GM15510 (cell line): ENCODE data around the gene MKKS.
A peak's percentile ranks its signal among the peaks of the same experiment; 100 is the strongest.

Experiments
- POLR2A ChIP-seq: IDR thresholded peaks from 3 replicates; pipeline ENCODE4 v1.6.1; 2011; ENCODE audit warnings: borderline replicate concordance; ENCODE audit not compliant: insufficient read length; ENCODE audit errors: extremely low read depth

The MKKS gene

DNA sequence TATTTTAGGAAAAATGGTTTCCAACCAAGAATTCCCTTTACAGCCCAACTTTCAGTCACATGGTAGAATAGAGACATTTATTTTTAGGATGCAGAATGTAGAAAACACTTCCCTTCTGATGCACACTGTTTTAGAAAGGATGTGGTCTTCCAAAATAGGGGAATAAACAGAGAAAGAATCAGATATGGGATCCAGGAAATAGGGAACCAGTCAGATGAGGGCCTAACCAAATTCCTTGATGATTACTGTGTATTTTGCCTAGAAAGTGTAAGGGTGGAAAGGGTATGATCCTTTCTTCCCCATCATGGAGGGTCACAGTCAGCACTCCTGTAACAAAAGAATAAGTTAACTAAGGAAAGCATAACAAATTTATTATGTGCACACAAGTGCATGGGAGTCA is 28.5 kb upstream of the MKKS start:
- no peak for TF ChIP-seq POLR2A

DNA sequence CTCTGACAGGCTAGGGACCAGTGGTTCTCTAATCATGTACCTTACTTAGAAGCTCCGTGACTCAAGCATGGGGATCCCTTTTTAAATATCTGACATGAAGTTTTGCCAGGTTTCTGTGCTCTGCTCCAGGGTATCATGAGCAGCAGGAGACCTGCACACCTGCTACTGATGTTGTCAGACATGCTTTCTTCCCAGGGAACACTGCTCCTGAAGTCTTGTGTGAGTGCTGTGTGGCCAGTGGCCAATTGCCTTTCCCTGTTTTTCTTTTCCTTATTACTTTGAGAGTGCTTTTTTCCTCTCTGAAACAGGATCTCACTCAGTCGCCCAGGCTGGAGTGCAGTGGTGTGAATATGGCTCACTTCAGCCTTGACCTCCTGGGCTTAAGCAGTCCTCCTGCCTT is 27.5 kb upstream of the MKKS start:
- no peak for TF ChIP-seq POLR2A

DNA sequence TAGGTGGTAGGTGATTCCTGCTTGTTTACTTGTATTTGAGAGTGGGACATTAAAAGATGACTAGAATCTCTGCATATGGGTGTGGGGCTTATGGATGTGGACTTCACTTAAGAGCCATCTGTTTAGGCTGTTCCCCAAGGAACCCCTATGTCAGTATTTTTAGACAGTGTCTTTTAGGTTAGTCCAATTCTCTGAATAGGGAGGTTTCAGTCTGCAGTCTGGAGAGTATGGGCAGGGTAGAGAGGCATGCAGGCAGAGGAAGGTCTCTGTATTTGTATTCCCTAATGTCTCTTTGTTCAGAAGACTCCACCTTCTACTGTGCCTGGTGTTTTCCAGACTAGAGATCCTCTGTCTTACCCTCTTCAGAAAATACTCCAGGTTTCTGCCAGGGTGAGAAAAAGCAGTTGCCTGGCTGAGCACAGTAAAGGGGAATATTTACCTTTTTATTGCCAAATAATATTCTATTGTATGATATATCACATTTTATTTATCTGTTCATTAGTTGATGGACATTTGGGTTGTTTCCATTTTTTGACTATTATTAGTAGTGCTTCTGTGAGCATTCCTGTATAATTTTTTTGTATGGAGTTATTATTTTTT is 20.2 kb upstream of the MKKS start:
- no peak for TF ChIP-seq POLR2A

DNA sequence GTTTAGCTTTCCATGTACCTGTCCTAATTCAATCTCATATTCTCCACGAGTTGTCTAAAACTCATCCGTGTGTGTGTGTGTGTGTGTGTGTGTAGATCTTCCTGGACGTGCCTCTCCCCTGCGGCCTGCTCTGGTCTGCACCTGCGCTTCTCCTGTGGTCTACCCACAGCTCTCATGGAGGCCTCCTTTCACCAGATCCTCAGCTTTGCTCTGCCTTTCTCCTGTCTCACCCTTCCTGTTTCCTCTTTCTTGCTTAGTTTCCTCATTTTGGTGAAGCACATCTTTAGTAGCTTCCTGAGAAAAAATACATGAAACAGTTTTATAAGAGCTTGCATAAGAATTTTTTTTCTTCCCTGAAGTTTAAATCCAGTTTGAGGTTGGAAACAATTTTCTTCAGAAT is 19.2 kb upstream of the MKKS start:
- TF ChIP-seq POLR2A, result no peak

DNA sequence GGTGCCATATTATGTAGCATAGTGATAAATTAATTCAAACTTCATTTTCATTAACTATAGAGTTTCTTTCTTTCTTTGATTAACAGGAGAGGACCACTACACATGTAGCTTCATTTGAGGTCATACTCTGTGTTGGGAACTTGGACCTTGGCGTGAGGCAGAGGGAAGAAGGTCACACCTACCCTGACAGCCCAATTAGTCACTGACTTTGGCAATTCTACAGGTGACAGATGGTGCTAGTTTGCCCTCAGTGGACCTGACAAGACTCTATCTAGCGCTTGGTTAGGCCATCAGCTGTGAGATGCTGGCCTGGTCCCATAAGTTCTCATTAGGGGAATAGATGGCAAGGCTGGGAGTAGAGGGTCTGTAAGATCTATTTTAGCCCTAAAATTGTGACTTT is 15.2 kb upstream of the MKKS start:
- no peak for TF ChIP-seq POLR2A

DNA sequence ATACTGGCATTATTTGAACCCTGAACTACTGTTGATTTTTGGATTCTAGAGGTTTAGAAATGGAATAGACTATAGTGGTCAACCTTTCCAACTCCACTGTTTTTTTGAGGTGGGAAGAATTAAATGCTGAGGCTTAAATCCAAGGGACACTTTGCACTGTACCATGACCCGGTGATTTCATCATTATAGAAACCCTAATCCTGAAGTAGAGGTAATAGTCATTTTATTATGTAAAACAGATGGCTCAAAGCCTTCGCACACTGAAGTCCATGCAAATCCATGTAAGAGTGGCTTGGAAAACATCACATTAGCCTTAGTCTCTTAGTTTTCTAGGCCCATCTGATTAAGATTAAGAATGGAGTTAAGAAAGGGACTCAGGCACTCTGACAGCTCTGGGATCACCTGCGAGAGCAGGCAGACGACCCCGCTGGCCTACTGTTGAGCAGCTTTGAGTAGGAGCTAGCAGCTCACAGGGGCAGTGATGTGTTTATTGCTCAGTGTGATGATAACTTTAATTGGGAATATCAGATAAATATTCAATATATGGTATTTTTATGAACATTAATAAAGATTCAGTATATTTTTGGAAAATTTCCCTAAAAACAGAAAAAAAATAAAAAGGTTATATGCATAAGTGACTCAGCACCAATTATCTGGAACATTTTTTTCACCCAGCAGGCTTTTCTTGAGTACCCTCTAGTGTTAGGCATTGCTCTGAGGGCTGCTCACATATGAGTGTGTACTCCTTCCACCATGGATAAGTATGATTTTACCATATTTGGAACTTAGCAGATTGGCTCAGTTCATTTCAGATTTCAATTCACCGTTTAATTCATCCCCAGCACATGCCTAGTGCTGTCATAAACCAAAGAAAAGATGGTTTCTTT is 14.5 kb upstream of the MKKS start:
- no peak for TF ChIP-seq POLR2A

DNA sequence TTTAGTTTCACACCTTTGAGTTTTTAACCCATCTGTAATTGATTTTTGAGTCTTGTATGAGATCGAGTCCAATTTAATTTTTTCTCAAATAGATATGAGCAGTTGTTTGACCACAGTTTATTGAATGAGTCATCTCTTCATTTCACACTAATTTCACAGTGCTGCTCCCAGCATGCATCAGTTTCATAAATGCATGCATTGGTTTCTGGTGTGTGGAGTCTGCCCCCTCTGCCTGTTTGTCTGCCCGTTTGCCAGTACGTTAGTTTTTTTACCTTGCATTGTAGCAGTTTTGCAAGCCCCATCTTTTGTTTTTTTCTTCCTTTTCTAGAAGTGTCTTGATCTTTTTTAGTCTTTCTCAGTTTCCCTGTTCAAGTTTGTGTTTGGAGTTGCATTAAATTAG is 13.0 kb upstream of the MKKS start:
- no peak for TF ChIP-seq POLR2A

DNA sequence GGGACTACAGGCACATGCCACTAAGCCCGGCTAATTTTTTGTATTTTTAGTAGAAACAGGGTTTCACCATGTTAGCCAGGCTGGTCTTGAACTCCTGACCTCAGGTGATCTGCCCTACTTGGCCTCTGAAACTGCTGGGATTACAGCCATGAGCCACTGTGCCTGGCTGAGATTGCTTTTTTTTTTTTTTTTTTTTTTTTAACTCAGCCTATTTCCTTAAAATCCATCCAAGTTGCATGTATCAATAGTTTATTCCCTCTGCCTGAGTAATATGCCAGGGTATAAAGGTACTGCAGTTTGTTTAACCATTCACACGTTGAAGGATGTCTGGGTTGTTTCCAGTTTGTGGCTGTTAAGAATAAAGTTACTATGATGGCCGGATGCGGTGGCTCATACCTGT is 11.7 kb upstream of the MKKS start:
- no peak for TF ChIP-seq POLR2A

DNA sequence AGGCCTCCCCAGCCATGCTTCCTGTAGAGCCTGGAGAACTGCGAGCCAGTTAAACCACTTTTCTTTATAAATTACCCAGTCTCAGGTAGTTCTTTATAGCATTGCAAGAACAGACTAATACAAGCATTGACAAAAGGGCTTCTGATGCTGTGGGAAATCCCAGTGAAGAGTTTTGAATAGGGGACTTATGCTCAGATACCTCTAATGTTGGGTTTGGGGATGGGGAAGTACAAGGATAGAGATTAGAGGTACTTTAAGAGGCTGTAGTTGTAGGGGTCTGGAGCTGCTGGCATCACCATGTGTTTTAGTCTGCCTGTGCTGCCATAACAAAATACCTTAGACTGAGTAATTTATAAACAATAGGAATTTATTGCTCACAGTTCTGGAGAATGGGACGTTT is 9.9 kb upstream of the MKKS start:
- TF ChIP-seq POLR2A, result no peak

DNA sequence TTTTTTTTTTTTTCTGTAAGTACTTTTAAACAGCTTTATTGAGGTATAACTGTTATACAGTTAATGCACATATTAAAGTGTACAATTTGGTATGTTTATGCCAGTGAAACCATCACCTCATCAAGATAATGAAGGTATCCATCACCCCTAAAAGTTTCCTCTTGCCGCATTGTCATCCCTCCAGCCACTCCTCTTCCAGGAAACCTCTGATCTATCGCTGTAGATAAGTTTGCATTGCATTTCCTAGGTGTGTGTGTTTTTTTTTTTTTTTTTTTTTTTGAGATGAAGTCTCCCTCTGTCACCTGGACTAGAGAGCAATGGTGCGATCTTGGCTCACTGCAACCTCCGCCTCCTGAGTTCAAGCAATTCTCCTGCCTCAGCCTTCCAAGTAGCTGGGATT is 4.2 kb upstream of the MKKS start:
- TF ChIP-seq POLR2A, result no peak

DNA sequence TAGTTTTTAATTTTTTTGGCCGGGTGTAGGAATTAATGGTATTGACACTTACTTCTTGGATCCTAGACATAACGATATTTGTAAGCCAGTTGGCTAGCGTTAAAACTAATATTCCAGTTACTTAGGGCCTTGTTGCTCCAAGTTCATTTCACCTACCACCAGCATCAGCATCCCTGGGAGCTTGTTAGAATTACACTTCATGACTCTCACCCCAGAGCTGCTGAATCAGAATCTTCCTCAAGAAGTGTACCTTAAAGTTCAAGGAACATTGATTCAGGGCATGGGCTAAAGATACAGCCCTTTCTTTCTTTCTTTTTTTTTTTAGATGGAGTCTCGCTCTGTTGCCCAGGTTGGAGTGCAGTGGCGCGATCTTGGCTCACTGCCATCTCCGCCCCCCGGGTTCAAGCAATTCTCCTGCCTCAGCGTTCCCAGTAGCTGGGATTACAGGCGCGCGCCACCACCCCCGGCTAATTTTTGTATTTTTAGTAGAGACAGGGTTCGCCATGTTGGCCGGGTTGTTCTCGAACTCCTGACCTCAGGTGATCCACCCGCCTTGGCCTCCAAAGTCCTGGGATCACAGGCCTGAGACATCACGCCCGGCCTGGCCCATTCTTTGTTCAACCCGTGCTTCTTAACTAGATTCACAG is 2.2 kb upstream of the MKKS start:
- no peak for TF ChIP-seq POLR2A

DNA sequence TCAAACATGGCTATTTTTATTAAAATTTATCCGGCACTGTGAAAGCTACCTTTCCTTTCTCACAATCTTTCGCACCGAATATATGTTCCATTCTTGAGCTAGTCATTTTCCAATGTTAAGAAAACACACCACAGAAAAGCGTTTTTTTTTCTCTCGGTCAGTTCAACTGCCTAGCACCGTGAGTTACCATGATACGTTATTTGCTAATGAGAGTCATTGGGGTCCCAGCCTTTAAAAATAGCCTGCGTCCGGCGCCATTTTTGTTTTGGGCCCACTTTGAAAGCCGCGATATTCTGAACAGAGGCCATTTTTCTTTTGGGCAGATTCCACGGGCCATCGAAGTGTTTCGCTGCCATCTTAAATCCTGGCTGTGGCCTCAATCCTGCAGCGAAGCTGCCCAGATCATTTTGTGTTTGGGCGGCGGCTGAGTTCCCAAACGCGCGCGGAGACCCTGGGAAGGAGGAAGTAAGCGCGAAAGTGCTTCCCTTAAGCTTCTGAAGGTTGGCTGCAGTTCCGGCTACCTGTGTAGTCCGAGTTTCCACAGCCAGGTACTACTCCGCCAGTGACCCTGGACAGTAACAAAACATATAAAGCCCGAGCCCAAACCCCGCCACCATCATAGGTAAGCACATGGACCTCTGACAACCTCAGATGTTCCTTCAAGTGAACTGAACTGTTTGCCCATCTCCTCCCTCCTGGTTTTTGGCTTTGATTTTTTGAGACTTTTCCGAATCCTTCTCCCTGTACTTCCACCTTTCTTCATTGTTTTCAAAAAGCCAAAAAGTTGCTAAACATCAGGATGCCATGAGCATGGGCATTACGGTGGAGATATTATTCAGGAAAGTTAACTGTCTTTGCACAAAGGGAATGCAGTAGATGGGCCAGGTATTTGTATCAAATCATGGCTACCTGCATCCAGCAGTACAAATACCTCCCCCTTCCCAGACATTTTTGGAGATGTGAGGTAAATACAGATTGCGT is 1.1 kb upstream of the MKKS start, which contains the start of gene SLX4IP:
TSS of gene SLX4IP (plus strand) at position 474 of the 981 bp plus-strand sequence. CDS start 22,900 bp downstream, outside the sequence.
- peak; percentile 70 for TF ChIP-seq POLR2A

DNA sequence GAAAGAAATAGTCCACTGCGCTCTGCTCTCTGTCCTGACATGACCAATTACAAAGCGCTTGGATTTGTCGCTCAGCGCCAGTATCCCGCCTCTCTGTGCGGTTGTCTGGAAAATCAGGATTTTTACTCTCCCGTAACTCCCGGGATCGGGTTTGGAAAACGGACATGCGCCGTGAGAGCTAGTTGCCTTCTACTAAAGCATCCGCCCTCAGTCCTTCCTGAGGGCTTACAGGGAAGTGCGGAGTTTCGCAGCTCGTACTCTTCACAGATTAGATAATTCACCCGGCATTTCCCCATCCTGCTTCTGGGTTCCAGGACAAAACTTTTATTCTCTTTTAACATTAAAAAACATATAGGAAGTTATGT is 427 bp upstream of the MKKS start:
- peak; percentile 63 for TF ChIP-seq POLR2A

DNA sequence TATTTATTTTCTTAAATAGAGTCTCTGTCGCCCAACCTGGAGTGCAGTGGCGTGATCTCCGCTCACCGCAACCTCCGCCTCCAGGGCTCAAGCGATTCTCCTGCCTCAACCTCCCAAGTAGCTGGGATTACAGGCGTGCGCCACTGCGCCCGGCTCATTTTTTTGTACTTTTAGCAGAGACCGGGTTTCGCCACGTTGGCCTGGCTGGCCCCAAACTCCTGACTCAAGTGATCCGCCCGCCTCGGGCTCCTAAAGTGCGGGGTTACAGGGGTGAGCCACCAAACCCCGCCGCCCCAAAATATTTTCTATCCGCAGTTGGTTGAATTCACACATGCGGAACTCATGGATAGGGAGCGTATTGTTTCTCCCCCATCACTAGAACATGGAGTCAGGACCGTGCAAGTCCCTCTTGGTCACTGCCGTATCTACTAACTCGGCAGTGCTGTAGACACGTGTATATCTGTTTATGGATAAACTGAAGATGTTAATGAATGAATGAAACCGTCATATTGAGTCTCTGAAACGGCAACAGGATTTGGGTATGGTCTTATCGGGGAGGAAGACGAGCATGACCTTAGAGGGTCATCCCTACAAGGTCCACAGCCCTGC is 904 bp downstream of the MKKS start:
- TF ChIP-seq POLR2A, result no peak
